Measurements from ENCODE around the gene FLACC1. TPM values are rescaled to one million over a fixed set of nuclear protein-coding genes. Genes with fewer than 3 reads are reported as not detected.

Gene FLACC1
- total RNA-seq, 1 donor from 2014 or later: 1.4 TPM

DNA sequence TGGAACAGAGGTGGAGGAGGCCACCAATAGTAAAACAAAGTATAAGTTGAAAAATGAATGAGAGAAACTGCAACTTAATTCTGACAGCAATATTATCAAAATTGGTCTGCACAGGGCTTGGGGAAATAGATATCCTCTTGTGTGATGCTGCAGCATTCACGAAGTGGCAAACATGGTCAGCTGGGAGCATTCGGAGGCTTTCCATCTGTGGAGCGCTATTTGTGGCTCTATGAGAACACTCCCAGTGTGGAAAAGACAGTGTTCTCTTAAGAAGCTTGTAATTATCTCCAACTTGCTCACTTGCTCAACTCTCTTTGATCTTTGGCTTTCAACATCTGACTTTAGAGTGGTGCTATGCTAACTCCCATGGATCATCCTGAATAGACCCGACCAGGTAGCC is 3.1 kb upstream of the FLACC1 start:
- Mint-ChIP-seq H3K4me3 (no peak overlapping the region), H3K9me3 (no peaks in the 10 kb centered on the region), H3K4me1 (ENCODE audit: unreplicated experiment) (peaks cover 7% of the 10 kb centered on the region)

DNA sequence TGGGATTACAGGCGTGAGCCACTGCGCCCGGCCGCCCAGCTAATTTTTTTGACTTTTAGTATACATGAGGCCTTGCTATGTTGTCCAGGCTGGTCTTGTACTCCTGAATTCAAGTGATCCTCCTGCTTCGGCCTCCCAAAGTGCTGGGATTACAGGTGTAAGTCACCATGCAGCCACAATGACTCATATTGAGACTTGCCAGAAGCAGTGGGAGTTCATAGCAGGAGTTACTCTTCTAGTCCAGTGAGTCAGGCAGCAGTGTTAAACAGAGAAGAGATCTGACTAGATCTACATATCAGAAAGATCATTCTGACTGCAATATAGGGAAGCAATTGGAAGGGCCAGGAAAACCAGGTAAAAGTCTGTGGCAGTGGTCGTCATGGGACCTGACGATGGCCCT is 1.5 kb upstream of the FLACC1 start:
- Mint-ChIP-seq H3K4me1 (ENCODE audit: unreplicated experiment) (peaks cover 7% of the 10 kb centered on the region), H3K36me3 (peaks cover 16% of the 10 kb centered on the region), H3K9me3 (no peaks in the 10 kb centered on the region), H3K27me3 (no peaks in the 10 kb centered on the region), H3K4me3 (no peak overlapping the region), H3K27ac (no peak overlapping the region)
- TF ChIP-seq, protein P1, sequence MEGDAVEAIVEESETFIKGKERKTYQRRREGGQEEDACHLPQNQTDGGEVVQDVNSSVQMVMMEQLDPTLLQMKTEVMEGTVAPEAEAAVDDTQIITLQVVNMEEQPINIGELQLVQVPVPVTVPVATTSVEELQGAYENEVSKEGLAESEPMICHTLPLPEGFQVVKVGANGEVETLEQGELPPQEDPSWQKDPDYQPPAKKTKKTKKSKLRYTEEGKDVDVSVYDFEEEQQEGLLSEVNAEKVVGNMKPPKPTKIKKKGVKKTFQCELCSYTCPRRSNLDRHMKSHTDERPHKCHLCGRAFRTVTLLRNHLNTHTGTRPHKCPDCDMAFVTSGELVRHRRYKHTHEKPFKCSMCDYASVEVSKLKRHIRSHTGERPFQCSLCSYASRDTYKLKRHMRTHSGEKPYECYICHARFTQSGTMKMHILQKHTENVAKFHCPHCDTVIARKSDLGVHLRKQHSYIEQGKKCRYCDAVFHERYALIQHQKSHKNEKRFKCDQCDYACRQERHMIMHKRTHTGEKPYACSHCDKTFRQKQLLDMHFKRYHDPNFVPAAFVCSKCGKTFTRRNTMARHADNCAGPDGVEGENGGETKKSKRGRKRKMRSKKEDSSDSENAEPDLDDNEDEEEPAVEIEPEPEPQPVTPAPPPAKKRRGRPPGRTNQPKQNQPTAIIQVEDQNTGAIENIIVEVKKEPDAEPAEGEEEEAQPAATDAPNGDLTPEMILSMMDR (conservative IDR thresholded peaks at IDR 0.05): no peak
- no peak for DNase-seq (ENCODE audit: extremely low spot score, unreplicated experiment)

More for the DNA sequence above, 3.1 kb upstream of the FLACC1 start:
- TF ChIP-seq, protein P1 (conservative IDR thresholded peaks at IDR 0.05): no peak
- Mint-ChIP-seq H3K36me3 (peaks cover 24% of the 10 kb centered on the region), H3K27me3 (no peaks in the 10 kb centered on the region), H3K27ac (no peak overlapping the region)
- DNase-seq (ENCODE audit: extremely low spot score, unreplicated experiment): no peak

DNA sequence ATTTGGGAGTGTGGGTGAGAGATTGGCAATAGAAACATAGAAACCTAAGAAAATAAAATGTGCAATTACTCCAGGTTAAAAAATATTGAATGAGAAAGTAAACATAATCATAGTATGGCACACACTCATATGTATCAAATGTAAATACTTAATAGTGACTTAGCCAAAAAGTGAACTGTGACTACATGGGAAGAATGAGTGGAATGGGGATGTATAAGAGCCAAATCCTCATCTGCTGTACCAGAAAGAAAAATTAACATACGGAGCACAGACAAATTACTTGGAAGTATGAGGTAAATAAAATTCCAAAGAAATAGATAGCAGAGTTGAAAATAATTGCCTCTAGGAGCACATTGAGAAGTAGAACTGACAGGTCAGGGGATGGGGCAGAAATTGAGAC is 4.0 kb downstream of the FLACC1 start:
- no peak for DNase-seq (ENCODE audit: extremely low spot score, unreplicated experiment)
- Mint-ChIP-seq H3K4me1 (ENCODE audit: unreplicated experiment) (peaks cover 7% of the 10 kb centered on the region), H3K27ac (no peak overlapping the region), H3K9me3 (no peaks in the 10 kb centered on the region), H3K4me3 (no peak overlapping the region), H3K27me3 (no peaks in the 10 kb centered on the region), H3K36me3 (no peaks in the 10 kb centered on the region)
- TF ChIP-seq, protein P1 (conservative IDR thresholded peaks at IDR 0.05): no peak

DNA sequence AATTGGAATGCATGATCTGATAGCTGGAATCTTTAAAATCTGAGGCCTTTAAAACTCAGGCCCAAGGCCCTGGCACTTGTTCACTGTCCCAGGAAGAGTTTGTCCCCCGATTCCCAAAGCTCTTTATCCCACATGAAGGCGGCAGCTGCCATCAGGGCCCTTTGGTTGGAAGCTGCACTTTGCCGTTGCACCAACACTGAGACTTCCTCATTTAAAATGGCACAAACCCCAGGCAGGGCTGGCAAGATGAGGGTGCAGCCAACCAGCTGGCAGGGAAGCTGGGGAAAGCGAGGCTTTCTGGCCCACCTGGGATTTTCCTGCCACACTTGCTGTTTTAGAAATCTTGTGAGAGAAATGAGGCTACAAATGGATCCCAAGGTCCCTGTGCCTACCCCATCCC is 6.3 kb downstream of the FLACC1 start:
- no peaks in the 10 kb centered on the region for H3K4me1 Mint-ChIP-seq (ENCODE audit: unreplicated experiment)
- H3K4me3 Mint-ChIP-seq: no peak overlapping the region
- H3K27ac Mint-ChIP-seq: no peak overlapping the region
- no peaks in the 10 kb centered on the region for H3K27me3 Mint-ChIP-seq
- no peaks in the 10 kb centered on the region for H3K9me3 Mint-ChIP-seq
- TF ChIP-seq, protein P1 (conservative IDR thresholded peaks at IDR 0.05): no peak
- H3K36me3 Mint-ChIP-seq: no peaks in the 10 kb centered on the region
- no peak for DNase-seq (ENCODE audit: extremely low spot score, unreplicated experiment)

DNA sequence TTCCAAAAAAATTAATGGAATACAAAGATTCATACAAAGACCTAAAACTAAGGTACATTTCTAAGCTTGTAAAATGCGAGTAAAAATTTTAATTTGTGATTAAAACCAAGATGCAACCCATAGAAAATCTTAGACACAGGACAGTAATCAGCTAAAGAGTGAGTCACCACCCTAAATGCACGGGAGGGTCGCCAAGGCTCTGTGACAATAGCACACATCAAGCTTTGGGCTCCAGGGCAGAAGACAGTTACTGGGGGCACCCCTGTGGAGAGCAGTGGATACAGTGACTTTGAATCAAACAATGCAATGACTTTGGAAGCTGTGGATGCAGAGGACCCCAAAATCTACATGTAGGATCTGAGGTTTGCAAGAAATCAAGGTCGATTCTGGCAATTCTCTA is 7.5 kb downstream of the FLACC1 start:
- Mint-ChIP-seq H3K4me1 (ENCODE audit: unreplicated experiment) (no peaks in the 10 kb centered on the region), H3K4me3 (no peak overlapping the region), H3K27me3 (no peaks in the 10 kb centered on the region), H3K36me3 (no peaks in the 10 kb centered on the region), H3K27ac (no peak overlapping the region), H3K9me3 (no peaks in the 10 kb centered on the region)
- TF ChIP-seq, protein P1 (conservative IDR thresholded peaks at IDR 0.05): no peak
- DNase-seq (ENCODE audit: extremely low spot score, unreplicated experiment): no peak

DNA sequence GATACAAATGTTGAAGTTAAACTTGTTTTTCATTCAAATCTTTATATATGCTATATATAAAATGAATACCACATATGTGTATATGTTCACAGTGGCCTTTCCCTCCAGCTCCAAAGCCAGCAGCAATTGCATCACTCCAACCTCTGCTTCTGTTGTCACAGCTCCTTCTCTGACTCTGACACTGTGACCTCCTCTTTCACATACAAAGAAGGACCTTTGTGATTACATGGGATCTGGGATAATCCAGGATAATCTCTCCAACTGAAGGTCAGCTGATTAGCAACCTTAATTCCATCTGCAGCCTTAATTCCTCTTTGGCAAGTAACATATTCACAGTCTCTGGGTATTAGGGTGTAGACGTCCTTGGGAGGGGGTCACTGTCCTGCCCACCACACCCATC is 8.4 kb downstream of the FLACC1 start:
- no peak for DNase-seq (ENCODE audit: extremely low spot score, unreplicated experiment)
- Mint-ChIP-seq H3K9me3 (no peaks in the 10 kb centered on the region), H3K27me3 (no peaks in the 10 kb centered on the region), H3K27ac (no peak overlapping the region), H3K4me3 (no peak overlapping the region), H3K4me1 (ENCODE audit: unreplicated experiment) (no peaks in the 10 kb centered on the region), H3K36me3 (no peaks in the 10 kb centered on the region)
- TF ChIP-seq, protein P1 (conservative IDR thresholded peaks at IDR 0.05): no peak
